ENCODE measurements around the gene UBP1.

DNA sequence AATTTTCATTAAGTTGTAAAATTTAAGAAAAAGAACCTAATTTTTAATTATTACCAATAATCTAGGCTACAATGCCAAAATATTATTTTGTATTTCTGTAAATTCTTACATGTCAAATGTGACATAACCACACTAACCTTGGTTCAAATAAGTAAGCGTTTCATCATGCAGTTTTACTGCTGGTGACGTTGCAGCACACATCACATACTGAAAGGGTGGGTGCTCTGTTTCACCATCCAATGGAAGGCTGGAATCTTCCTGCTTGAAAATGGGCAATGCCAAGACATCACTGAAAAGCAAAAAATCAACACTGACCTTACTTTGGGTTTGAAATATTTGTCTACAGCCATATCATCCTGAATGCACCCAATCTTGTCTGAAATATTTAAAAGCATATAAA, 14.8 kb downstream of the UBP1 start:
- TF ChIP-seq, protein P1, sequence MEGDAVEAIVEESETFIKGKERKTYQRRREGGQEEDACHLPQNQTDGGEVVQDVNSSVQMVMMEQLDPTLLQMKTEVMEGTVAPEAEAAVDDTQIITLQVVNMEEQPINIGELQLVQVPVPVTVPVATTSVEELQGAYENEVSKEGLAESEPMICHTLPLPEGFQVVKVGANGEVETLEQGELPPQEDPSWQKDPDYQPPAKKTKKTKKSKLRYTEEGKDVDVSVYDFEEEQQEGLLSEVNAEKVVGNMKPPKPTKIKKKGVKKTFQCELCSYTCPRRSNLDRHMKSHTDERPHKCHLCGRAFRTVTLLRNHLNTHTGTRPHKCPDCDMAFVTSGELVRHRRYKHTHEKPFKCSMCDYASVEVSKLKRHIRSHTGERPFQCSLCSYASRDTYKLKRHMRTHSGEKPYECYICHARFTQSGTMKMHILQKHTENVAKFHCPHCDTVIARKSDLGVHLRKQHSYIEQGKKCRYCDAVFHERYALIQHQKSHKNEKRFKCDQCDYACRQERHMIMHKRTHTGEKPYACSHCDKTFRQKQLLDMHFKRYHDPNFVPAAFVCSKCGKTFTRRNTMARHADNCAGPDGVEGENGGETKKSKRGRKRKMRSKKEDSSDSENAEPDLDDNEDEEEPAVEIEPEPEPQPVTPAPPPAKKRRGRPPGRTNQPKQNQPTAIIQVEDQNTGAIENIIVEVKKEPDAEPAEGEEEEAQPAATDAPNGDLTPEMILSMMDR (IDR thresholded peaks at IDR 0.05 in 2 of 3, conservative IDR thresholded peaks at IDR 0.05 in 1 of 3; ENCODE audit: borderline replicate concordance in 1 of 3, insufficient read depth in 1 of 3, low read depth in 2 of 3, low read length in 2 of 3), result no peak
- no peak for TF ChIP-seq EZH2 (IDR thresholded peaks at IDR 0.05)
- no peak for TF ChIP-seq RAD21 (IDR thresholded peaks at IDR 0.05; ENCODE audit: low read depth)
- TF ChIP-seq POLR2AphosphoS5 (IDR thresholded peaks at IDR 0.05; ENCODE audit: low read depth, low read length), result no peak
- TF ChIP-seq YY1 (IDR thresholded peaks at IDR 0.05; ENCODE audit: extremely low read depth, insufficient replicate concordance, low read depth, low read length), result no peak
- no peak for TF ChIP-seq EZH2phosphoT487 (IDR thresholded peaks at IDR 0.05; ENCODE audit: borderline replicate concordance)
- no peak for TF ChIP-seq JUND (IDR thresholded peaks at IDR 0.05)
- TF ChIP-seq ZBTB33 (IDR thresholded peaks at IDR 0.05; ENCODE audit: extremely low read depth, insufficient replicate concordance, low read length), result no peak
- TF ChIP-seq SP1 (IDR thresholded peaks at IDR 0.05; ENCODE audit: low read depth), result no peak
- TF ChIP-seq REST (IDR thresholded peaks at IDR 0.05; ENCODE audit: low read depth), result no peak
- no peak for TF ChIP-seq ZNF274 (IDR thresholded peaks at IDR 0.05; ENCODE audit: low read depth, low read length)
- TF ChIP-seq, protein P2, sequence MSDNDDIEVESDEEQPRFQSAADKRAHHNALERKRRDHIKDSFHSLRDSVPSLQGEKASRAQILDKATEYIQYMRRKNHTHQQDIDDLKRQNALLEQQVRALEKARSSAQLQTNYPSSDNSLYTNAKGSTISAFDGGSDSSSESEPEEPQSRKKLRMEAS (IDR thresholded peaks at IDR 0.05), result no peak
